Spleen (tissue), 7 donors: Measurements from ENCODE around the gene CTDSPL.
A peak's percentile ranks its signal among the peaks of the same experiment; 100 is the strongest.

Experiments
- POLR2A ChIP-seq, 3 donors: fragments of 450-650 bp; IDR thresholded peaks; one replicate each; pipeline ENCODE4 v1.5.1; 2017; ENCODE audit warnings: antibody characterized with exemption in 3 of 3, mild to moderate bottlenecking in 1 of 3
- POLR2AphosphoS5 ChIP-seq, 3 donors: sonication (generic); formaldehyde crosslinking; IDR thresholded peaks; one replicate each; pipeline ENCODE4 v1.5.1; 2017; ENCODE audit warnings: antibody characterized with exemption in 3 of 3
- TF ChIP-seq, protein P1 (sequence below), 11 experiments: fragments of 200-600 bp in 7 of 11; fragments of 450-650 bp in 4 of 11; sonication (generic) in 4 of 11; IDR thresholded peaks in 8 of 11; conservative IDR thresholded peaks in 3 of 11; 1 replicate in 7 of 11; 2 replicates in 4 of 11; pipeline versions ENCODE4 v1.4.0 to v1.8.0; 2016 to 2021; ENCODE audit warnings: antibody characterized with exemption in 11 of 11, inconsistent platforms in 4 of 11, mild to moderate bottlenecking in 1 of 11
- donor health status: DM: no; HTN: no; CAD: no; lungs with moderate emphysema.
- donor health status: DM: no; HTN: no; CAD: no.
- donor health status: DM: no; HTN: no; CAD: no.

DNA sequence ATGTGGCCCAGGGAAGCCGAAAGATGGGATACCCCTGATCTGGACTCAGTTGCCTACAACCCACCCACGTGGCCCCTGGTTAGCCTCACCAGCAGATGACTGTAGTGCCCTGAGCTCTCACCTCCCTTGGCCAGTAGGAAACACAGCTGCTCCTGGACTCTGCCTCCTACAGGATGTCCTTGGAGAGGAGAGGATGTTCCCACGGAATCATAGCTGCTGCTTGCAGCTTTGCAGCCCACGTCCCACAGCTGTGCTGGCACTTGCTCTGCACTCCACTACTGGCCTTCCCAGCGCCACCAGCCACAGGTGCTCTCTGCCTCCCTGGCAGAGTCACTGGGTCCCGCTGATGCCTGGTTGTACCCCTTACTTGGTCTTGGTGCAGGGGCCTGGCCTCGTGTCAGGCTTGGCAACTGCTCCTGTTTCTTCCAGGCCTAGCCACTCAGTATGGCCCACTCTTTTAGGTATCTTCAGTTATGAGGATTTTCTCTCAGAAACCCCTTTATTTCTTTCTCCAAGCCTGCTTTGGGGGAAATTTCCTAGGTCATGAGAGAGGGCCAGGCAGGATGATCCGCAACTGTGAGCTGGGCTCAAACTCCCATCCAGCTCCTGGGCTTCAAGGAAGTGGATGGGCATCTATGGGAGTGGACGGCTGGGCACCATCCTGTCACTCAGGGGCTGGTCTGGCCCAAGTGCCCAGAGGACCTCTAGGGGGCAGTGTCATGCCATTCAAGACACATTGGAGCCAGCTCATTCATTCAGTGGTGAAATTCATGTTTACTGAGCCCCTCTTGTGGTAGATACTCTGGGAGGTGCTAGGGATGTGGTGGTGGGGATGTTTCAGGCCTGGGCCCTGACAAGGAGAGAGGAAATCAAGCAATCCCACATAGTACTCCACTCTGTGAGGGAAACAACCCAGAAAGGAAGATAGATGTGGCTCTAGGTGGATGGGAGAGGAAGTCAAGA lies 112.7 kb downstream of the CTDSPL start:
- TF ChIP-seq, protein P1, sequence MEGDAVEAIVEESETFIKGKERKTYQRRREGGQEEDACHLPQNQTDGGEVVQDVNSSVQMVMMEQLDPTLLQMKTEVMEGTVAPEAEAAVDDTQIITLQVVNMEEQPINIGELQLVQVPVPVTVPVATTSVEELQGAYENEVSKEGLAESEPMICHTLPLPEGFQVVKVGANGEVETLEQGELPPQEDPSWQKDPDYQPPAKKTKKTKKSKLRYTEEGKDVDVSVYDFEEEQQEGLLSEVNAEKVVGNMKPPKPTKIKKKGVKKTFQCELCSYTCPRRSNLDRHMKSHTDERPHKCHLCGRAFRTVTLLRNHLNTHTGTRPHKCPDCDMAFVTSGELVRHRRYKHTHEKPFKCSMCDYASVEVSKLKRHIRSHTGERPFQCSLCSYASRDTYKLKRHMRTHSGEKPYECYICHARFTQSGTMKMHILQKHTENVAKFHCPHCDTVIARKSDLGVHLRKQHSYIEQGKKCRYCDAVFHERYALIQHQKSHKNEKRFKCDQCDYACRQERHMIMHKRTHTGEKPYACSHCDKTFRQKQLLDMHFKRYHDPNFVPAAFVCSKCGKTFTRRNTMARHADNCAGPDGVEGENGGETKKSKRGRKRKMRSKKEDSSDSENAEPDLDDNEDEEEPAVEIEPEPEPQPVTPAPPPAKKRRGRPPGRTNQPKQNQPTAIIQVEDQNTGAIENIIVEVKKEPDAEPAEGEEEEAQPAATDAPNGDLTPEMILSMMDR (IDR thresholded peaks at IDR 0.05 in 8 of 11, conservative IDR thresholded peaks at IDR 0.05 in 3 of 11), result peak; percentile 75 to 95 (median 89)
- no peak for TF ChIP-seq POLR2A (IDR thresholded peaks at IDR 0.05)
- TF ChIP-seq POLR2AphosphoS5 (IDR thresholded peaks at IDR 0.05), result peak in 2 of 3 donors; percentile 15 to 20
